Esophagus squamous epithelium (tissue), 5 donors: ENCODE data around the gene CACHD1. TPM values are rescaled to one million over a fixed set of nuclear protein-coding genes. Genes with fewer than 3 reads are reported as not detected.
A peak's percentile ranks its signal among the peaks of the same experiment; 100 is the strongest.

ENCODE experiments used
- DNase-seq: peaks from one replicate; lab custom pipeline; 2025; lab: John Stamatoyannopoulos, UW
- H3K27ac ChIP-seq, 4 donors: fragments of 200-600 bp; sonication (generic); one replicate each; pipeline ENCODE4 v1.5.1; 2016 to 2019; ENCODE audit warnings: mild to moderate bottlenecking in 1 of 4
- H3K27me3 ChIP-seq, 4 donors: fragments of 200-600 bp; sonication (generic); 1 replicate in 3 of 4; 2 replicates in 1 of 4; pipeline versions ENCODE4 v1.5.1 to v1.6.0; 2017 to 2021; ENCODE audit warnings: antibody characterized with exemption in 1 of 4
- H3K36me3 ChIP-seq, 3 donors: fragments of 200-600 bp; sonication (generic); one replicate each; pipeline ENCODE4 v1.5.1; 2016 to 2019
- H3K4me1 ChIP-seq, 3 donors: fragments of 200-600 bp; sonication (generic); one replicate each; pipeline ENCODE4 v1.5.1; 2017 to 2019
- H3K4me3 ChIP-seq, 4 donors: fragments of 200-600 bp; sonication (generic); 1 replicate in 3 of 4; 2 replicates in 1 of 4; pipeline ENCODE4 v1.5.1; 2016 to 2019; ENCODE audit warnings: mild to moderate bottlenecking in 2 of 4, moderate library complexity in 1 of 4
- H3K9me3 ChIP-seq, 3 donors: fragments of 200-600 bp; sonication (generic); one replicate each; pipeline ENCODE4 v1.5.1; 2016 to 2019
- POLR2A ChIP-seq, 4 donors: fragments of 450-650 bp; IDR thresholded peaks; one replicate each; pipeline ENCODE4 v1.6.1; 2017; ENCODE audit warnings: antibody characterized with exemption in 4 of 4, mild to moderate bottlenecking in 4 of 4, moderate library complexity in 3 of 4
- WGBS, 2 donors: methylation state at CpG; one replicate each; pipeline ENCODE4 v1.1.5; 2018; 5-methylcytosine and 5-hydroxymethylcytosine counted together
- intact Hi-C: fragments of 100-400 bp; cut with DNase I; formaldehyde crosslinking; loops from one replicate; pipeline ENCODE4 v1.15.0; 2022
- total RNA-seq, 4 donors: library from RNA; depleted of rRNA; stranded (reverse); fragments of >200 nt; gene quantifications; one replicate each; pipeline ENCODE4 v1.1.0, GENCODE V29; 2016
- TF ChIP-seq, protein P1 (sequence below), 6 experiments: fragments of 450-650 bp in 4 of 6; fragments of 200-600 bp in 2 of 6; sonication (generic) in 2 of 6; IDR thresholded peaks; one replicate each; pipeline ENCODE4 v1.5.1; 2016 to 2019; ENCODE audit warnings: antibody characterized with exemption in 6 of 6, mild to moderate bottlenecking in 4 of 6, moderate library complexity in 4 of 6
- donor health status: DM: yes; HTN: yes; CAD: no.

The CACHD1 gene
- total RNA-seq, 4 donors from 2014 or later: 1.9 to 14.5 (median 4.1) TPM

DNA sequence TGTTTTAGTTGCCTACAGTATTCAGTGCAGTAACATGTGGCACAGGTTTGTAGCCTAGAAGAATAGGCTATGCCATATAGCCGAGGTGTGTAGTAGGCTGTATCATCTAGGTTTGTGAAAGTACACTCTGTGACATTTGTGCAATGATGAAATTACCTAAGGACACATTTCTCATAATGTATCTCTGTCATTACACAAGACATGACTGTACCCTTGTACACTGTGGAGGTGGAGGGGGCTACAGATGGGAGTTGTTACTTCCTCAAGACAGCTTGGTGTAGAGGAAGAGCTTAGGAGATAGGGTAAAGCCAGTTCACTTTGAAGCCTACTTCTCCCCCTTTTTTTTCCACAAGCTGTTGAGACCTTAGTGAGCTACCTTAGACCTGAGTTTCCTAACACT is 215.3 kb downstream of the CACHD1 start:
- H3K4me1 ChIP-seq: peaks cover 0 to 16% (median 7%) of the 10 kb centered on the region in 3 donors
- no peaks in the 10 kb centered on the region for H3K9me3 ChIP-seq
- DNase-seq: no peak
- intact Hi-C loops: loop anchor here (10.0 kb wide), 1 partner anchor 140 kb away; no protein-coding TSS in a partner anchor
- H3K27ac ChIP-seq: no peak overlapping the region
- H3K27me3 ChIP-seq: no peaks in the 10 kb centered on the region
- 50 to 79% methylated on average over 1 of the region's 1 CpG for WGBS, 2 donors
- H3K36me3 ChIP-seq: peaks cover 0 to 74% (median 5%) of the 10 kb centered on the region in 3 donors
- no peak overlapping the region for H3K4me3 ChIP-seq
- TF ChIP-seq POLR2A (IDR thresholded peaks at IDR 0.05): no peak
- TF ChIP-seq, protein P1, sequence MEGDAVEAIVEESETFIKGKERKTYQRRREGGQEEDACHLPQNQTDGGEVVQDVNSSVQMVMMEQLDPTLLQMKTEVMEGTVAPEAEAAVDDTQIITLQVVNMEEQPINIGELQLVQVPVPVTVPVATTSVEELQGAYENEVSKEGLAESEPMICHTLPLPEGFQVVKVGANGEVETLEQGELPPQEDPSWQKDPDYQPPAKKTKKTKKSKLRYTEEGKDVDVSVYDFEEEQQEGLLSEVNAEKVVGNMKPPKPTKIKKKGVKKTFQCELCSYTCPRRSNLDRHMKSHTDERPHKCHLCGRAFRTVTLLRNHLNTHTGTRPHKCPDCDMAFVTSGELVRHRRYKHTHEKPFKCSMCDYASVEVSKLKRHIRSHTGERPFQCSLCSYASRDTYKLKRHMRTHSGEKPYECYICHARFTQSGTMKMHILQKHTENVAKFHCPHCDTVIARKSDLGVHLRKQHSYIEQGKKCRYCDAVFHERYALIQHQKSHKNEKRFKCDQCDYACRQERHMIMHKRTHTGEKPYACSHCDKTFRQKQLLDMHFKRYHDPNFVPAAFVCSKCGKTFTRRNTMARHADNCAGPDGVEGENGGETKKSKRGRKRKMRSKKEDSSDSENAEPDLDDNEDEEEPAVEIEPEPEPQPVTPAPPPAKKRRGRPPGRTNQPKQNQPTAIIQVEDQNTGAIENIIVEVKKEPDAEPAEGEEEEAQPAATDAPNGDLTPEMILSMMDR (IDR thresholded peaks at IDR 0.05): no peak

DNA sequence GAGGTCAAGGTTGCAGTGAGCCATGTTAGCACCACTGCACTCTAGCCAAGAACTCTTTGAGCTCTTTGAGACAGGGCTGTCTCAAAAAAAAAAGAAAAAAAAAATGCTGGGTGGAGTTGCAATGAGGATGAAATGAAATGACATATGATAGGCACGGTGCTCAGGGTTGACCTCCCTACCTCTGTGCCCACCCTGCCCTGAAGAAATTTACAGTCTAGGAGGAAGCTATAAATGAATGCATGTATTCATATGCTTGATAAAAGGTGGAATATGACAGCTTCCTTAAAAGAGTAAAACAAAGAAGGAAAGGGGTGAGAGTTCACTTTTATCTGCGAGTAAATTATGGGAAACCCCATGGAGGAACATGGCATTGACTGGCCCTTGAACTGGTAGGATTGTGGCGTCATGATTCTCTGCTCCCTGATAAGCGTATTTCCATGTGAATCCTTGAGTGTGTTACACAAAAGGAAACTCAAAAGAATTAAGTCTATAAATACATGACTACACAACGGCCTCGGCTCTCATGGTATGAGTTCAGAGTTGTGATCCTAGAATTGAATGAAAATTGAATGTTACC is 215.9 kb downstream of the CACHD1 start:
- 78 to 80% methylated on average over 6 of the region's 6 CpGs for WGBS, 2 donors
- no peak for DNase-seq
- H3K27ac ChIP-seq: no peak overlapping the region
- intact Hi-C loops: loop anchor here (10.0 kb wide), 1 partner anchor 139 kb away; no protein-coding TSS in a partner anchor
- H3K9me3 ChIP-seq: no peaks in the 10 kb centered on the region
- H3K36me3 ChIP-seq: peaks cover 0 to 73% (median 5%) of the 10 kb centered on the region in 3 donors
- no peaks in the 10 kb centered on the region for H3K27me3 ChIP-seq
- no peak overlapping the region for H3K4me3 ChIP-seq
- H3K4me1 ChIP-seq: peaks cover 0 to 16% (median 7%) of the 10 kb centered on the region in 3 donors
- TF ChIP-seq POLR2A (IDR thresholded peaks at IDR 0.05): no peak
- TF ChIP-seq, protein P1 (IDR thresholded peaks at IDR 0.05): no peak

DNA sequence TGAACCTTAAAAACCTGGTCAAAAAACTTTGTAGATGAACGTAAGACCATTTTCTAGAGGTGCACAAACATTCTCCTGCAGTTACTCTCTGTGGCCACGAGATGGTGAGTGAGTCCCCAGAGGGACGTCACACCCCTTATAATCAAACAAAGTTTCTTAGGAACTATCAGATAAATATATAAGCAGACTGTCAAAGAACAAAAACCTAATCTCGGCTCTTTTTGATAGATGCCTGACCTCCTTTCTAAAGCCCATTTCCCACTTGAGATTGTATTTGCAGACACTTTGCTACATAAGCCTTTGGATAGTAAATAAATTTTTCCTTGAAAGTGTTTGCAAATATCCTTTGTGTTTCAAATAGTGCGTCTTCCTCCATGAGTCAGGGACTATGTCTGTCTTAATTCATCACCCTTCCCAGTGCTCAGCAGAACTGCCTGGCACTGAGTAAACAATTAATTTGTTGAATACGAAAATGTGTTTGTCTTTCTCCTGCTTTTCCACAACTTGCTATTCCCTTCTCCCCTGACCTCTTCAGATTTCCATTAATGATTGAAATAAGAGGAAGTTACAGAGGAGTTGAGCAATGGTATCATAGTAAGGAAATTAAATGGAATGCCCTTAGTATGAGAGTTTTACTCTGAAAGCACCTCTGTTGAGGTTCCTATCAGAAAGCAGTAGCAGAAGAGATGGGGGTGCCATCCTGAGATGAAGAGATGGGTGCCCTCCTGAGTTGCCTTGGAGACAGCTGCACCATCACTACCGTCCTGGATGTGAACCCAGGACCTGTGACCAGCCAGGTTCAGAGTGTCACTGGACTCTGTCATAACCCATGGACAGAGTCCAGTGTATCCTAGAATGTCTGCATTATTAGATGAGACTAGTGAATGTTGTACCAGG is 217.1 kb downstream of the CACHD1 start:
- TF ChIP-seq POLR2A (IDR thresholded peaks at IDR 0.05): no peak
- TF ChIP-seq, protein P1 (IDR thresholded peaks at IDR 0.05): peak; percentile 57 to 82 (median 80)
- intact Hi-C loops: loop anchor here (10.0 kb wide), 1 partner anchor 138 kb away; no protein-coding TSS in a partner anchor
- H3K4me1 ChIP-seq: peaks cover 0 to 16% (median 7%) of the 10 kb centered on the region in 3 donors
- H3K27ac ChIP-seq: no peak overlapping the region
- no peaks in the 10 kb centered on the region for H3K27me3 ChIP-seq
- no peaks in the 10 kb centered on the region for H3K9me3 ChIP-seq
- H3K36me3 ChIP-seq: peaks cover 0 to 74% (median 3%) of the 10 kb centered on the region in 3 donors
- no peak overlapping the region for H3K4me3 ChIP-seq
- WGBS, 2 donors: 23 to 33% methylated on average over 7 of the region's 7 CpGs
- no peak for DNase-seq

DNA sequence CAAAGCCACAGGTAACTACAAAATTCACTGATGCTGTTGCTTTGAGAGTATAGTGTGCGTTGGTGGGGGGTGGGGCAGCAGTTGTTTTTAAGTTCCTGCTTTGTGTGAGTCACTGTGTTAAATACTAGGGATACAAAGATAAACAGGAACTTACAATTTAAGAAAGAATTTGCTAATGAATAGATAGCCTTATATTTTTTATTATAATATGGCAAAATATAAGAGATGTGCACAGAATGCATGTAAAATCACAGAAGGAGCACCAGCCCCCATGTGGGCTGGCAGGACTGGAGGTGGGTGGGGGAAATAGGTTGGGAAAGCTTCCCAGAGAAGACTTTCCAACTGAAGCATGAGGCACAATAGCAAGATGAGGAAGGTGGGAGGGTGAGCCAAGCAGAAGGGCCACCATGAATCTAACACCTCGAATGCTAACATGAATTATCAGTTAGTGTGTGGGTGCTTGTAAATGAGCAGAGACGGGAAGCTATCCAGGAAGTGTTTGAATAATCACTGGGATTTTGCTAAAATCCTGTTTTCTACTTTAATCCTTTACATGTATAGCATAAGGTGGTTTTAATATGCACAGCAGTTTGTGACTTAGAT is 217.9 kb downstream of the CACHD1 start:
- Histone ChIP-seq H3K36me3 (peaks cover 0 to 69% (median 0%) of the 10 kb centered on the region in 3 donors), H3K4me3 (no peak overlapping the region), H3K27me3 (no peaks in the 10 kb centered on the region), H3K4me1 (peaks cover 0 to 16% (median 7%) of the 10 kb centered on the region in 3 donors), H3K27ac (no peak overlapping the region), H3K9me3 (no peaks in the 10 kb centered on the region)
- 58 to 68% methylated on average over 3 of the region's 3 CpGs for WGBS, 2 donors
- intact Hi-C loops: loop anchor here (10.0 kb wide), 1 partner anchor 137 kb away; no protein-coding TSS in a partner anchor
- no peak for DNase-seq
- no peak for TF ChIP-seq POLR2A (IDR thresholded peaks at IDR 0.05)
- TF ChIP-seq, protein P1 (IDR thresholded peaks at IDR 0.05): no peak
